Natural killer cell (primary cell): ENCODE results near the gene MRPL18. TPM values are rescaled to one million over a fixed set of nuclear protein-coding genes. Genes with fewer than 3 reads are reported as not detected.

Experiments used
- ATAC-seq, 3 donors: fragments of 150-1000 bp in 2 of 3; fragments of 200-7000 bp in 1 of 3; cut with Tn5 transposase; 1 replicate in 1 of 3; 2 replicates in 2 of 3; pipeline ENCODE4 v1.10.0; 2021; ENCODE audit warnings: mild to moderate bottlenecking in 2 of 3, moderate library complexity in 2 of 3
- DNase-seq, 2 donors: peaks; one replicate each; pipeline versions ENCODE4 v3.0.0 to v3.0.0-alpha.2; 2013 to 2021; ENCODE audit warnings: mixed read lengths in 1 of 2
- H3K27ac ChIP-seq: one replicate; pipeline ENCODE4 v1.5.1; 2013; ENCODE audit warnings: mild to moderate bottlenecking, low read length
- H3K27me3 ChIP-seq: one replicate; pipeline ENCODE4 v1.6.1; 2013; ENCODE audit warnings: low read length; ENCODE audit not compliant: control insufficient read depth, insufficient read depth
- H3K36me3 ChIP-seq: one replicate; pipeline ENCODE4 v1.6.1; 2013; ENCODE audit warnings: low read length; ENCODE audit not compliant: control insufficient read depth, insufficient read depth
- H3K4me1 ChIP-seq: one replicate; pipeline ENCODE4 v1.6.1; 2013; ENCODE audit warnings: low read length; ENCODE audit not compliant: control insufficient read depth, insufficient read depth
- H3K4me3 ChIP-seq: one replicate; pipeline ENCODE4 v1.5.1; 2013; ENCODE audit warnings: low read length
- H3K9me3 ChIP-seq: one replicate; pipeline ENCODE4 v1.6.1; 2013; ENCODE audit warnings: low read length; ENCODE audit not compliant: control insufficient read depth, insufficient read depth
- H3K27ac Mint-ChIP-seq, 2 donors: one replicate each; pipeline ENCODE4 v1.8.0; 2022; ENCODE audit warnings: mild to moderate bottlenecking in 2 of 2, mixed read lengths in 2 of 2, moderate library complexity in 1 of 2
- H3K27me3 Mint-ChIP-seq, 2 donors: one replicate each; pipeline ENCODE4 v1.8.0; 2022; ENCODE audit warnings: low read depth in 2 of 2, mixed read lengths in 2 of 2
- H3K36me3 Mint-ChIP-seq: one replicate; pipeline ENCODE4 v1.8.0; 2022; ENCODE audit warnings: mixed read lengths
- H3K4me1 Mint-ChIP-seq, 2 donors: one replicate each; pipeline ENCODE4 v1.8.0; 2022; ENCODE audit warnings: mixed read lengths in 2 of 2
- H3K4me3 Mint-ChIP-seq: one replicate; pipeline ENCODE4 v1.8.0; 2022; ENCODE audit warnings: mild to moderate bottlenecking, moderate library complexity, mixed read lengths
- H3K9me3 Mint-ChIP-seq, 2 donors: one replicate each; pipeline ENCODE4 v1.8.0; 2022; ENCODE audit warnings: mixed read lengths in 2 of 2
- CTCF ChIP-seq: fragments of 200-600 bp; IDR thresholded peaks from one replicate; pipeline ENCODE4 v1.8.0; 2022; ENCODE audit warnings: antibody characterized with exemption
- WGBS: methylation state at CpG from one replicate; pipeline ENCODE4 v1.1.7; 2013; ENCODE audit warnings: missing lambda C conversion rate; ENCODE audit not compliant: insufficient coverage; 5-methylcytosine and 5-hydroxymethylcytosine counted together
- intact Hi-C: fragments of 100-400 bp; cut with micrococcal nuclease; formaldehyde crosslinking; loops from one replicate; pipeline ENCODE4 v1.14.2; 2022
- total RNA-seq, 4 donors: library from RNA; stranded (reverse); fragments of 120-200 nt in 1 of 4; gene quantifications; one replicate each; pipeline versions ENCODE4 v1.2.3 to v1.2.4, GENCODE V29; 2013 to 2022

The MRPL18 gene
- total RNA-seq, 3 donors from 2014 or later (not counting 1 experiment from before 2014, with no cell fraction given): 22.3 to 29.6 (median 22.6) TPM

GRCh38 chr6:159758031-159759001 lies 32.0 kb upstream of the MRPL18 start:
- Histone ChIP-seq H3K9me3 (no peaks in the 10 kb centered on the region), H3K4me1 (peaks cover 14% of the 10 kb centered on the region), H3K4me3 (no peak overlapping the region), H3K27me3 (no peaks in the 10 kb centered on the region), H3K27ac (no peak overlapping the region), H3K36me3 (peaks cover 47% of the 10 kb centered on the region)
- Mint-ChIP-seq H3K36me3 (peaks cover 17% of the 10 kb centered on the region), H3K27ac (peak overlapping the region; percentile 52 to 81), H3K9me3 (no peaks in the 10 kb centered on the region), H3K4me1 (peaks cover 30 to 31% of the 10 kb centered on the region in 2 donors), H3K4me3 (no peak overlapping the region), H3K27me3 (no peaks in the 10 kb centered on the region)
- ATAC-seq: no peak
- intact Hi-C loops: no loop called here
- no peak for DNase-seq
- no peak for TF ChIP-seq CTCF
- 93% methylated on average over 7 of the region's 7 CpGs for WGBS

GRCh38 chr6:159759645-159760044 lies 30.6 kb upstream of the MRPL18 start:
- no CpG with 5 or more reads among the region's 2 CpGs for WGBS

GRCh38 chr6:159760602-159761057 lies 29.6 kb upstream of the MRPL18 start:
- Mint-ChIP-seq H3K36me3 (peaks cover 5% of the 10 kb centered on the region), H3K4me1 (peaks cover 30 to 31% of the 10 kb centered on the region in 2 donors), H3K27me3 (no peaks in the 10 kb centered on the region), H3K4me3 (peak overlapping the region; percentile 94), H3K9me3 (no peaks in the 10 kb centered on the region), H3K27ac (peak overlapping the region; percentile 64 to 99)
- no peak for ATAC-seq
- intact Hi-C loops: loop anchor here (1.0 kb wide), 1 partner anchor 33 kb away; the partner anchor contains the start of gene WTAP
- WGBS: 84% methylated on average over 3 of the region's 3 CpGs
- H3K27me3 ChIP-seq: no peaks in the 10 kb centered on the region
- peaks cover 14% of the 10 kb centered on the region for H3K4me1 ChIP-seq
- no peak for TF ChIP-seq CTCF
- H3K27ac ChIP-seq: peak overlapping the region; percentile 81
- no peaks in the 10 kb centered on the region for H3K9me3 ChIP-seq
- peaks cover 30% of the 10 kb centered on the region for H3K36me3 ChIP-seq
- DNase-seq: no peak
- H3K4me3 ChIP-seq: no peak overlapping the region

More at GRCh38 chr6:159759645-159760044, 30.6 kb upstream of the MRPL18 start:
- Mint-ChIP-seq H3K36me3 (peaks cover 13% of the 10 kb centered on the region), H3K27ac (peak overlapping the region; percentile 64 to 99), H3K4me3 (peak overlapping the region; percentile 47), H3K4me1 (peaks cover 30 to 31% of the 10 kb centered on the region in 2 donors), H3K27me3 (no peaks in the 10 kb centered on the region), H3K9me3 (no peaks in the 10 kb centered on the region)
- no peak for DNase-seq
- Histone ChIP-seq H3K36me3 (peaks cover 37% of the 10 kb centered on the region), H3K27me3 (no peaks in the 10 kb centered on the region), H3K9me3 (no peaks in the 10 kb centered on the region), H3K27ac (no peak overlapping the region), H3K4me3 (no peak overlapping the region), H3K4me1 (peaks cover 14% of the 10 kb centered on the region)
- intact Hi-C loops: no loop called here
- ATAC-seq: no peak
- TF ChIP-seq CTCF: no peak
